ENCODE measurements around the gene SLC26A1. TPM values are rescaled to one million over a fixed set of nuclear protein-coding genes. Genes with fewer than 3 reads are reported as not detected.

The SLC26A1 gene
- total RNA-seq, 4 donors from 2014 or later: not detected

GRCh38 chr4:1008840-1009541 is 15.8 kb upstream of the SLC26A1 start:
- H3K4me1 ChIP-seq: peaks cover 0 to 44% (median 25%) of the 10 kb centered on the region in 3 donors
- 10% methylated on average over 7 of the region's 36 CpGs; no CpG with 5 or more reads in 1 of the 2 donors for WGBS, 2 donors (ENCODE audit: low coverage in 1 of 2)
- no peaks in the 10 kb centered on the region for H3K36me3 ChIP-seq
- peak overlapping the region; percentile 43 to 75 for H3K4me3 ChIP-seq
- peak overlapping the region in 3 of 4 donors; percentile 47 to 76 (median 69) for H3K27ac ChIP-seq
- no peak for TF ChIP-seq EP300 (IDR thresholded peaks at IDR 0.05)
- no peak for TF ChIP-seq POLR2AphosphoS5 (IDR thresholded peaks at IDR 0.05)
- H3K9me3 ChIP-seq: no peaks in the 10 kb centered on the region
- peaks cover 46% of the 10 kb centered on the region for H3K27me3 ChIP-seq
- no peak for ATAC-seq

GRCh38 chr4:1006856-1007255 is 13.7 kb upstream of the SLC26A1 start:
- TF ChIP-seq CTCF (IDR thresholded peaks at IDR 0.05) (no peak), EP300 (IDR thresholded peaks at IDR 0.05) (no peak), POLR2A (IDR thresholded peaks at IDR 0.05) (no peak), POLR2AphosphoS5 (IDR thresholded peaks at IDR 0.05) (no peak)
- no peaks in the 10 kb centered on the region for H3K36me3 ChIP-seq
- H3K4me3 ChIP-seq: no peak overlapping the region
- H3K27me3 ChIP-seq: peaks cover 67% of the 10 kb centered on the region
- H3K9me3 ChIP-seq: no peaks in the 10 kb centered on the region
- 82 to 88% methylated on average over 3 to 5 of the region's 5 CpGs for WGBS, 2 donors (ENCODE audit: low coverage in 1 of 2)
- H3K4me1 ChIP-seq: peaks cover 0 to 43% (median 35%) of the 10 kb centered on the region in 3 donors
- ATAC-seq: no peak
- no peak overlapping the region for H3K27ac ChIP-seq

- H3K36me3 ChIP-seq: no peaks in the 10 kb centered on the region
- H3K27me3 ChIP-seq: peaks cover 87% of the 10 kb centered on the region
- no peak for ATAC-seq
- no peak overlapping the region for H3K27ac ChIP-seq
- peaks cover 0 to 33% (median 23%) of the 10 kb centered on the region in 3 donors for H3K4me1 ChIP-seq
- no peaks in the 10 kb centered on the region for H3K9me3 ChIP-seq
- no peak overlapping the region for H3K4me3 ChIP-seq
- no peak for TF ChIP-seq POLR2A (IDR thresholded peaks at IDR 0.05)
- WGBS, 2 donors (ENCODE audit: low coverage in 1 of 2): 30% methylated on average over 2 of the region's 25 CpGs; no CpG with 5 or more reads in 1 of the 2 donors
Measured at GRCh38 chr4:1004557-1005485, 11.6 kb upstream of the SLC26A1 start.

GRCh38 chr4:1004071-1004418 is 10.8 kb upstream of the SLC26A1 start:
- no peak overlapping the region for H3K4me3 ChIP-seq
- no peaks in the 10 kb centered on the region for H3K36me3 ChIP-seq
- peaks cover 0 to 28% (median 21%) of the 10 kb centered on the region in 3 donors for H3K4me1 ChIP-seq
- TF ChIP-seq POLR2AphosphoS5 (IDR thresholded peaks at IDR 0.05): no peak
- TF ChIP-seq POLR2A (IDR thresholded peaks at IDR 0.05): no peak
- TF ChIP-seq EP300 (IDR thresholded peaks at IDR 0.05): no peak
- no peak for TF ChIP-seq CTCF (IDR thresholded peaks at IDR 0.05)
- H3K27me3 ChIP-seq: peaks cover 94% of the 10 kb centered on the region
- no peak overlapping the region for H3K27ac ChIP-seq
- no peak for ATAC-seq
- WGBS, 2 donors (ENCODE audit: low coverage in 1 of 2): 87% methylated on average over 5 of the region's 13 CpGs; no CpG with 5 or more reads in 1 of the 2 donors
- no peaks in the 10 kb centered on the region for H3K9me3 ChIP-seq

- no peak overlapping the region for H3K27ac ChIP-seq
- H3K36me3 ChIP-seq: no peaks in the 10 kb centered on the region
- TF ChIP-seq EP300 (IDR thresholded peaks at IDR 0.05) (no peak), POLR2A (IDR thresholded peaks at IDR 0.05) (no peak), CTCF (IDR thresholded peaks at IDR 0.05) (no peak), POLR2AphosphoS5 (IDR thresholded peaks at IDR 0.05) (no peak)
- no peak for ATAC-seq
- H3K27me3 ChIP-seq: peaks cover 95% of the 10 kb centered on the region
- 80 to 93% methylated on average over 1 to 2 of the region's 63 CpGs for WGBS, 2 donors (ENCODE audit: low coverage in 1 of 2)
- no peaks in the 10 kb centered on the region for H3K9me3 ChIP-seq
- H3K4me3 ChIP-seq: peak overlapping the region in 1 of 2 donors; percentile 14
- H3K4me1 ChIP-seq: peaks cover 0 to 22% (median 16%) of the 10 kb centered on the region in 3 donors
Measured at GRCh38 chr4:1003271-1004070, 10.3 kb upstream of the SLC26A1 start.

Data from gastroesophageal sphincter (tissue), 4 donors.